Fibroblast of skin of right quadriceps (primary cell): Measurements from ENCODE around the gene IFNG.
"Not testable (repeated sequence)": the region's sequence is repeated elsewhere in the genome, so short reads cannot be mapped to it uniquely, and the experiment has no call there.

Experiments used
- DNase-seq: peaks from one replicate; pipeline ENCODE4 v3.0.0-alpha.2; 2013

IFNG gene

DNA sequence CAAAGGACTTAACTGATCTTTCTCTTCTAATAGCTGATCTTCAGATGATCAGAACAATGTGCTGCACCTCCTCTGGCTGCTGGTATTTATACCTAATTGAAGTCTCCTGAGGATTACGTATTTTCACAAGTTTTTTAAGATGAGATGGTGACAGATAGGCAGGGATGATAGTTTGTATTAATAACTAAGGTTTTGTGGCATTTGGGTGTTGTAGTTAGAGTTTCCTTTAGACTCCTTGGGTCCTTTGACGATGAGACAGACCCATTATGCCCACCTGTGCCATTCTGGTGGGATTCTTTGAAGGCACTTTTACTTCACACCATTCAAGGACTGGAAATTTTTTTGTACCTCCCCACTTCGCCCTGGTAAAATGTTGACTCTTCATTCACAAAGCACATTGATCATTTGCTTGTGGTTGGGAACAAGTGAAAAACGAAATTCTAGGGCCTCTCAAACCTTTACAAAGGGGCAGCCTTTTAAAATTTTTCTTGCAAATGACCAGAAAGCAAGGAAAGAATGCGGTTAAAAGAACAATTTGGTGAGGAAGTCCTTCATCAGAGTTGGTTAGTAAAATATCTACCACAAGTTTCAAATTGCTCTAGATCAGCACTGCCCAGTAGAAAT, at the start of gene IFNG:
Gene IFNG (minus strand): TSS at position 60 of the 624 bp plus-strand sequence. CDS start 125 bp downstream, outside the sequence.
- DNase-seq, result no peak

DNA sequence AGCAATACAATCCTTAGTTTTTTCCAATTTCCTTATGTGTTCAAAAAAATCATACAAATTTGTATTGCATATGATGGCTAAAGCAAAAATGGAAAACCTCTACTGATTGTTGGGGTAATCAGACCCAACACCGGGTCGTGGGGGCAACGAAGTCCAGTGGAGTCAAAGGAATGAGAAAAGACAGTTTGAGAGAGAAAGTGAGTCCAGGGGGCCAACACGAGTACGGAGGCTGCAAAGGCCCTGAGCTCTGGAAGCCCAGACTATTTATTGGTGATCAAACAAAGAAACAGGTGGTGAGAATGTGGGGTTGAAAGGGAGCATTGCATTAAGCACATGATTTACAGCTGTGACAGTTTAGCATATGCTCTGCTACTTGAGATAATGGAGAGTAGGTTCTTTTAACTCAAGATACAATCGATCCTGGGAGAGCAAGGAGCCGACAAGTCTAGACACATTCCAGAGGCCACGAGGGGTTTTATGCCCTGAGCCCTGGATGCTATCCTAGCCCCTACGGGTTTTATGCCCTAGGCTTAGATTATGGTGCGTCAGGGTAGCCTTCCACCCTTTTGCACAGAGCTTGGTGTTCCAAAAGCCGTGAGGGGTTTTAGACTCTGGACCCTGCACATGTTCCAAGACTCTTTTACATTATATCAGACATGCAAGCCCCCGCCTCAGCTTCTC, 49.6 kb upstream of the IFNG start:
- DNase-seq, result not testable (repeated sequence)

DNA sequence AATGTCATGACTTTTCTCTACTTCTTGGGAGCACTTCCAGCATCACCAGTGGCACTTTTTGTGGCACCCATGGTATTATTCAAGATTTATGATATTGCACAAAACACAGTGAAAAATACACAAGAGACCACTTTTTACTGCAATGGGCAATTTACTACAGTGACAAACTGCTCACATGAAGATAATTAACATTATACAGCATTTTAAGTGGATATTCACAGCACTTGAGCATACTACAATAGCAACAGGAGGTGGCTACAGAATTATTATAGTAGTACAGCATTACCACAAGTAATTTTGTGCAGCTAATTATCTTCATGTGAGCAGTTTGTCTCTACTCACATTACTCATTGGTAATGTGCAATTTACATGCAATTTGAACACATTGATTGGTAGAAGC, 47.7 kb upstream of the IFNG start:
- DNase-seq, result no peak

DNA sequence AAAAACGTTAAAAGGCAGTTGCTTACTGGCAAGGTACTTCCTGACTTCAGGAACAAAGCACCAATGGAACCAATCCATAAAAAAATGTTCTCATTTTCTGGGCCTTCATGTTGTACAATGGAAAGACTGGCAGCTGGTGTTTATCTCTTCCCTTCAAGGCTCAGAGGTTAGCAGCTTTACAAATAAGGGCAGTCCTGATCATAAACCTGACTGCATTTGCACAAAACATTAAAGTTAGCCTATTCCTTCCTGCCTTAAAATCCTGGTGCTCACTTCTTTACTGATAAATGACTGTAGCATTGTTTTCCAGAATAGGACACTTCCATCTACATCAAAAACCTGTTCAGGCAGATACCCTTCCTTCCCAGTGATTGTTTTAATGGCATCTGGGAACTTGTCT, 46.9 kb upstream of the IFNG start:
- no peak for DNase-seq

DNA sequence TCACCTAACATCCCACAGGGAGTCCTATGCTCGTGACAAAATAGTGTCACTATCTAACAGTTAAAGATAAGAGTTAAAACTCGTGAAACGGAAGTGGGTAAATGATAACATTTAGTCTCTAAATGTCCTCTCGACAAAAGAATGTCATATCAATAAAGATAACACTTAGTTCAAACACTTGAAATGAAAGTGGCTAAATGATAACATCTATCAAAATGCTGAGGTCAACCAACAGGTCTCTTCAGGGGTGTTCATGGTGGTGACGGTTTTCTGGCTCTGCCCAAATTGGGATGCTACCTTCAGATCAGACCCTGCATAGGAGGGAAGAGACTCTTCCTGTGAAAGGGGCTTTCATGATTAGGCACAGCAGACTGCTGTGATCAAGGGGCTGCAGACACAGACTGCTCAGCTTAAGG, 43.9 kb upstream of the IFNG start:
- DNase-seq, result no peak

DNA sequence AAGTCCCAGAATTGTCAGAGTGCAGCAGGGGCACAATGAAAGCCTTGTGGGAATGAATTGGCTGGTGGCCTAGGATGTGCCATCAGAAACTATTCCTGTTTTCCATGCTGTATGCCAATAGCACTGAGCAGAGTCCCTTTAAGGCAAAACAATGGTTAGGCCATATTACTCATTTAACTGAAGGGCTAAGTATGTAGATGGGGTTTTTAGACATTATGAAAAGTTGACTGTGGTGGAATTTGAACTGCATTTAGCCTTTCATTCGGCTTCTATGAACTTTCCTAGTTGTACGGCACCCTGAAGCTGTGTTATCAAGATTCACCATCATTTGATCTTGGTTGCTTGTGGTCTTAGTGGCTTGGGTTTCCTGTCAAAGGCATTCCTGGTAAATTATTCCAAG, 41.3 kb upstream of the IFNG start:
- peak; percentile 39 for DNase-seq

DNA sequence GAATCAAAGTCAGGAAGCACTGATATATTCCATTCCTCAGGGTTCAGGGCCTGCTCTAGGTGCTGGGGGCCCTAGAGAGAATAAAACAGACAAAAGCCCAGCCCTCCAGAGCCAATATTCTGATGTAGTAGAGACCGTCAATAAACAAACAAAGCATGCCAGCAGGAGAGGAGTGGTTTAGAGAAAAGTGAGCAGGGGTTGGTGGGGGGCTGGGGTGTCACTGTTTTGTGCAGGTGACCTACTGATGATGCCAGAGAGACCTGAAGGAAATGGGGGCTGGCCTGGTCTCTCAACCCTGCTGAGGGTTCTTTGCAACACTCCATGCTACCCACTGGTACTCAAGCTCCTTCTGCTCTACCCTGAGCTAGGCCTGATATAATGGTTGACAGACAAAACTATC, 39.6 kb upstream of the IFNG start:
- DNase-seq, result no peak

DNA sequence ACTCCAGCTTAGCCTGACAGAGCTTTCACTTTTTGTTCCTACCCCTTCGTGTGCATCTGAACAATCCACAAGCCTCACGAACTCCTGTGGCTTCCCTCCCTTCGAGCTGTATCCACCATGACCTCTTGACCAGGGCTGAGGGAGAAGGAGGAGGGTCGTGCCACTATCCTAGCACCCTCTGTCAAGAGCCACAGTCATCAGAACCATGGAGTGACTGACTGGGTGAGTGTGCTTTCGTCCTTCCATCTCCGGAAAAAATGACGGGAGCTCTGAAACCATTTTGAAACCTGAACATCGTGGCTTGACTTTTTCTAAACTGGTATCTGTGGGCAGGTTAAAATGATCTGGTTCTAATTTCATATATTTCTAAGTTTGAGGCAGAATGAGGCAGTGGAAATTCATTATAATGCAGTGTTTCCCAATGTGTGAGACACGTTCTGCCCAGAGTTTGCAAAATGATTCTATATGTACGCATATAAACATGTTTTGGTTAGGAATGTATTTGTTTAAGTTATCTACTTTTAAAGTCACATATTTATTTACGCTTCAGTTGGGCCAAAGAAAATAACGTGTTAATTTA, 39.1 kb upstream of the IFNG start:
- DNase-seq, result no peak

DNA sequence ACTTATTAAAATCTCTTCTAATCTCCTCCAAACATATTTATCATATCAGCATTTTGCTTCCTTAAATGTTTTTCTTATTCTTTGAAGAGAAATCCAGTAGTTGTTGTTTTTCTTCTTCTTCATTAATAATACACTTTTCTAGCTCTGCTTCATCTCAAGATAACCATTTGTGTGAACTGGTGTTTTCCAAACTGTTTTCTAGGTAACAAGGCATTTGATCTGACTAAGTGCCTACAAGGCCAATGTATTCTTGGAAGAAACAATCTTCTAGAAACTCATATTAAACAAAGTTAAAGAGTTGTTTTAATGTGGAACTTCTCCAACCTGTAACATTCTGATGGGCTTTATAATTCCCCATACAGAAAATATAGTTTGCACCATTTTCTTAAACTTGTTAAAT, 30.8 kb upstream of the IFNG start:
- DNase-seq, result no peak

DNA sequence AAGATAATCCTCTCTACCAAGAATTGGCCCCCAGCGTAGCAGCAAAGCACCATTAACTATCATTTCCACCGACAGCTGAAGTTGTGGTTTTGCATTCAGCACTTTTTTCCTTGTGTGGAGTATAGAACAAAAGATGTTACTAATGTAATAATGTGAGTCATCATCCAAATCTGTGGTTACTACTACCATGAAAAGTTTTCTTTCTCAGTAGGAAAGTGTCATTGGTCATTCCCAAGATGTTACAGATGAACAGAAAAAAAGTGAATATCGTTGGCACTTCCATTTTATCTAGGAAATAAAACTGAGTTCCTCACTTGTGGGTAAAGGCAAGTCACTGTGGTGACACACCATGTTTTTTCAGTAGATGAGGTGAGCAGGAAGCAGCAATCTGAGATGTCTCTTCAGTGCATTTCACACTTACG, 30.3 kb upstream of the IFNG start:
- peak; percentile 68 for DNase-seq

DNA sequence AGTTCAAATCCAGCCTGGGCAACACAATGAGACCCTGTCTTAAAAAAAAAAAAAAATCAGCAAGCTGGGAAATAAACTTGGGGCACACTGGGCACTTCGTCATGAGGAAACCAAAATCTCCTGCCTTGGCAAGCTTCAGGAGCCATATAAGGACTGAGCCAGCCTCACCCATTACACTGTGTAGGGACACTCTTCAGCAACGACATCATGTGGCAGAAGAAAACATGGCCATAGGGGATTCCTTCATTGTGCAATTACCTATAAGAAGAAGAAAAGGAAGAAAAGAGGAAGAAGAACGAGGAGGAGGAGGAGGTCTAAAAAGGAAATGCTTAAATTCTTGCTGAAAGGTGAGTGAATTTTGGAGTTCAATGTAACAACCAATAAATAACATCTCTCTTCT, 26.1 kb upstream of the IFNG start:
- DNase-seq, result no peak

DNA sequence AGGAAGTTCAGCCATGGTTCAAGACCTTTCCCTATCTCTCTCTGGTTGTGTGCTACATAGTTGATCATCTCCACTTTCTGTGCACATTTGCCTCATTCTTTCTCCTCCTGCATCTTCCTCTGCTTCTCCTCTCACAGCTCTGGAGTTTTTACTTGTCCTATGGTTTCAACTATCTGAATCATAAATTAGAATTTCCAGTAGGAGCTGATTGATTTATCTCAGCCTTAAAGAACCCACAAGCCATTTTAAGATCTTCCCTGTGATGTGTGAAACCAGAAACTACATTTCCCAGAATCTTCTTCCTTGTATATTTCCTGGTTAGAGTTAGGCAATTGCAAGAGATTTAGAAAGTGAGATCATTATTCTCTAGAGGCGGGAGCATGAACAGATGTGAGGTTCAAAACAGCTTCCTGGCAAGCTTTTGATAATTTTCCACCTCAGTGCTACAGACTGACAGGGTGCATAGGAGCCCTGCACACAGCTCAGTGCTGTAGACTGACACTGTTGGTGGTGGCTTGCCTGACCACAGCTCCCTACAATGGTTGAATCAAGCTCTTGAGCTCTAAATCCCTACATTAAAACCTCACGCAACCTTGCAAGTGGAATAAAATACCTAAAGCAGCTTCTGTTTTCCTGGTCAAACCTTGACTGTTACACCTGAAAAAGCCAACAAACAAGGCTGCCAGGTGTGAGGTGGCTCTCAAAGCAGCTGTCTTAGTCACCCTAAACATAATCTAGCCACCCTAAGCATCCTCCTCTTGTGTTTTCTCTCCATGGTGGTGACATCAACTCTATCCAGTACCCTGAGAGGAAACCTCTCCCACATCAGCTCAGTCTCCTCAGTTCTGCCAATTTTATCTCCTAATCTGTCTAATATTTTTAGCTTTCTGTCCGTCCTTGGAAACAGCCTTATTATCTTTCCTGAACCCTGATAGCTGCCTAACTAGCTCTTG, 21.5 kb upstream of the IFNG start:
- DNase-seq, result peak; percentile 13

DNA sequence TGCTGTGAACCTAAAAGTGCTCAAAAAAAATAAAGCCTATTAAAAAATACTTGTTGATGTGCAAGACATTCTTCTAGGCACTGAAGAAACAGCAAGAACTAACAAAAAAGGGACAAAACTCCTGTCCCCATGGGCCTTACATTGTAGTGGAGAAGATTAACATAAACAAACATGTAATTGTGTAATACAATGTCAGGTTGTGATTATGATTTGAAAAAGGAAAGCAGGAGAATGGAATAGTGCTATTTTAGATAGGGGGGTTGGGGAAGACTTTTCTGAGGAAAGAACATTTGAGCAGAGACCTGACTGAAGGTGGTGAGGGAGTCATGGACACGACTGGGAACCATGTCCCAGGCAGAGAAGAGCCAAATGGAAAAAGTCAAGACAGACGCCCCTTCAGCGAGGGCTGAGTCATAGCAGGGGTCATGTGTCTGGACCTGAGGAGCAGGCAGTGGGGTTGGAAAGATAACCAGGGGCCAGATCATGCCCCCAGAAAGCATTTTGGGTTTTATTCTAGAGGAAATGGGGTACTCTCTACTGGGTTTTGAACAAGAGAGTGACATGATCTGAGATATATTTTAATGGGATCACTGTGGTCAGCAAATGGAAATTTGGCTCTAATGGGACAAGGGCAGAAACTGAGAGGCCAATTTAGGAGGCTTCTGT, 19.4 kb upstream of the IFNG start:
- DNase-seq, result no peak

DNA sequence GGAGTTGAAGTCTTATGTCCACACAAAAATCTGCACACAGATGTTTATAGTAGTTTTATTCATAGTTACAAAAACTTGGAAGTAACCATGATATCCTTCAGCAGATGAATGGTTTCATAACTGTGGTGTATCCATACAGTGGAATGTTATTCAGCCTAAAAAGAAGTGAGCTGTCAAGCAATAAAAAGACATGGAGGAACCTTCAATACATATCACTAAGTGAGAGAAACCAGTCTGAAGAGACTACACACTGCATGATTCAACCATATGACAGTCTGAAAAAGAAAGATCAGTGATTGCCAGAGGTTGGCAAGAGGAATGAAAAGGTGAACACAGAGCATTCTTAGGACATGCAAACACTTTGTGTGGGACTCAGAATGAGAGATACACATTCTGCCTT, 18.6 kb upstream of the IFNG start:
- no peak for DNase-seq

DNA sequence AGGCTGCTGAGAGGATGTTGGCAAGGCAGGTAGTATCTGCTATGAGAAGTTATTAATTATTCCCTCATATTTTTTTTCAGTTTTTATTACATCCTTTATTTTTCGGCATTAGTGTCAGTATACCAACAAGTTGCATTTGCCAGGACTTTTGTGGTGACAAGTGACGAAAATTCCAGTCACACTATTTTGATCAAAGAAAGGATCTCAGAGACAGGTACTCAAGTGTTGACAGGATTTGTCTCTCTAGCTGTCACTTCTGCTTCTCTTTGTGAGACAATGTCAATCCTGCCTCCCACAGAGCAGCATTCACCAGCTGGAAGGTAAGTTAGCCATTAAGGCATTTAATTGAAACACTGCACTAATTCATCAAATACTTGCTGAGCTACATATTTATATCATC, 18.0 kb upstream of the IFNG start:
- no peak for DNase-seq

DNA sequence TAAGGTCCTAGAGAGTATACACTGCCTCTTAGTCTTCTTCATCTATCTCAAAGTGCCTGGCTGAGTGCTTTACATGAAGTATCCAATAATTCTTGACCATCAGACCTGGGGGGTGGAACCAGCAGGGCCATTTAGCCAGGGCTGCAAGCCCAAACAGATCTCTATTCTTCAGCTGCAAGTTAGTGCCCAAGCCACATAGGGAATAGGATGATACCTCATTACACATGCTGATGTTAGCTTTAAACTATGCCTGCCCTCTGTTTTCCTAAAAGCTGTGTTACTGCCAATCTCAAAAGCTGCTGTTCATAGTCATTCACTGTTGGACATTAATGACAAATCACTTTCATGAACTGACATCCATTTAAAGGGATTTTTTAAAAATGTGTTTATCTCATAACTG, 16.7 kb upstream of the IFNG start:
- DNase-seq, result no peak

DNA sequence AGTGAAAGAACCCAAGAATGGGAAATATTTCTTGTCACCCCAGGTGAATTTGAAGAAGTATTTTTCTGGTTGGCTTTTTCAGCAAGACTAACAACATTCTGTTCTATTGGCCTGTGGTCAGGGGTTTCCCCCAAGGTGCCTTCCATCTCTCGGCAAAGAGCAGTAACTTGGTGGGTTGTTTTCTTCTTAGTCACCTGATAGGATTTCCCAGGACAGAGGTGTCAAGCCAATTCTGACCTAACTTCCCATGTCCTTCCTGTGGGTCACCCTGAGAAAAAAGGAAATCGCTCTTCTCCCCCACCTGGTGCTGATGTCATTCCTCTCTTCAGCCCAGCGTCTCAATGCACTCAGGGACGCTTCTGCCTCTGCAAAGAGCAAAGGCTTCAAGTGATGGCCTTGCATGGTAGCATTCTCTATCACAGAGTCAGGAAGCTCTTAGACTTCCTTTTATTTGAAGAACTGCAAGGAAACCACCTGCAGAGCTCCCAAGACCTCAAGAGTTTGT, 16.1 kb upstream of the IFNG start:
- DNase-seq, result no peak

DNA sequence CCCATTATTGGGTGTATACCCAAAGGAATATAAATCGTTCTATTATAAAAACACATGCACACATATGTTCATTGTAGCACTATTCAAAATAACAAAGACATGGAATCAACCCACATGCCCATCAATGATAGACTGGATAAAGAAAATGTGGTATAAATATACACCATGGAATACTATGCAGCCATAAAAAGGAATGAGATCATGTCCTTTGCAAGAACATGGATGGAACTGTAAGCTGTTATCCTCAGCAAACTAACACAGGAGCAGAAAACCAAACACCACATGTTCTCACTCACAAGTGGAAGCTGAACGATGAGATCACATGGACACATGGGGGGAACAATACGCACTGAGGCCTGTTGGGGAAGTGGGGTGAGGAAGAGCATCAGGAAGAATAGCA, 15.2 kb upstream of the IFNG start:
- not testable (repeated sequence) for DNase-seq

DNA sequence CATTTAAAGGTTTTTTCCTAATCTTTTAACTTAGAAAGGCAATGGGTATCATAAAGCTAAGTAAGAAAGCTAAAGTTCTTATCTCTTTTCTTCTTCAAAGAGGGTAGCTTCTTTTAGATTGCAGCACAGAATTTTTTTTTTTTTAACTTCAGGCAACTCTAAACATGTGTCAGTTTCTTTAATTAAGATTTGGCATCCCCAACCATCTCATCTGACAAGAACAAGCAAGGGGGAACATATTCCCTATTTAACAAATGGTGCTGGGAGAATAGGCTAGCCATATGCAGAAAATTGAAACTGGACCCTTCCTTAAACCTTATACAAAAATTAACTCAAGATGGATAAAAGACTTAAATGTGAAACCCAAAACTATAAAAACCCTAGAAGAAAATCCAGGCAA, 14.3 kb upstream of the IFNG start:
- DNase-seq, result no peak

DNA sequence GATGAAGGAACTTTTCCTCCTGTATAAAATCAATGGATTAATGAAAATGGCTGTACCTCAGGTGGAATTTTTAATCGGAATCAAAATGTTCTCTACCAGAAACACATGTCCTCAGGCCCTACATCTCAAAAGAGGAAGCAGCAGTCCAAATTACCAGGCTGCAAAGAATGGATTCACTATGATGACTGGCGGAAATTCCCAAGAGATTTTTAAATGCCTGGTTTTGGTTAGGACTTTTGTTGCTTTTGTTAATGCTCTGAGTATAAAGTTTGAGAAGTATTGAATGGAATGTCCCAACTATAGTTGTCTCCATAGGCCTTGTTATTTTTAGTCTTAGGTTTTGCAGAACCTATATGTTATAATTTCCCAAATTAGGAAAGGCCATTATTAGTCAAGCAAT, 11.2 kb upstream of the IFNG start:
- DNase-seq, result no peak

DNA sequence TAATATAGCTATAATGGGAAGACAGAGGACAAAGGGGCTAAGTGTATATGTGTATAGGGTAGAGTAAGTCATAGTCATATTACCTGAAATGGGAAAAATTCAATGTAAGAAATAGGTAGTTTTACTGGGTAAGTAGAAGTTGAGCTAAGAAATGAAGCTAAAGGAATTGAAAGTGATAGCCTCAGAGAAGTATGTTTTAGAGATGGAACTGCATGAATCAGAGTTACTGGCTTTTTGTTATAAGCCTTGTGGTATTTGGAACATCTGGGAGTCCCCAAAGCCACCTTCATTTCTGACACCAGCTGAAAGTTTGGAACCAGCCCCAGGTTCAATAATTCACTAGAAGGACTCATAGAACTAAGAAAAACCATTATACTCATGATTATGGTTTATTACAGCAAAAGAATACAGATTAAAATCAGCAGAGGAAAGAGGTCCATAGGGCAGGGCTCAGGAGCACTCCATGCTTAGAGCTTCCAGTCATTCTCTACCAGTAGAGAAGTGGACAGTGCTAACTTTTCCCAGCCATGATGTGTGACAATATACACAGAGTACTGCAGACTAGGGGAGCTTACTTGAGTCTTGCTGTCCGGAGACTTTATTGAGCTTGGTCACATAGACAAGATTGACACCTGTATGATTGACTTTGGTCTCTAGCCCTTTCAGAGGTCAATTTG, 9.8 kb upstream of the IFNG start:
- no peak for DNase-seq

DNA sequence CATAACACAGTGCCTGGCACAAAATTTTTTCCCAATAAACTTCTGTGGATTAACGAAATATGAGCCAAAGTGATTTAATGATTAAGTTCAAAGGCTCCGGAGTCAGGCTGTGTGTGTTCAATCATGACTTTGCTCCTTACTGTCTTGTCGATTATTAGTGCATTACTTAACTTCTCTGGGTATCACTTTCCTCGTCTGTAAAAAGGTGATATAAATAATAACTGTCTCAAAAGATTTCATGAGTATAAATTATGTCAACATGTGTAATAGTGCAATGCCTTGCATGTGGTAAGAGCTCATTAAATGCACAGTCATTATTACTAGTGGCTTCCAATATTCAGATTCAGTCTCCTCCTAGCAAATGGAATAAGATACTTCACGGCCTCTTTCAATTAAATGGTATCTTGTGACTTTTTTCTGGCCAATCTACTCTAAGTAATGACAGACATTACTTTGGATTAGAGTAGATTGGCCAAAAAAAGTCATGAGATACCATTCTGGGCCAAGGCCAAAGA, 6.8 kb upstream of the IFNG start:
- DNase-seq, result no peak
